HG02973 (cell line): ENCODE measurements around the gene SMARCA2.
A peak's percentile ranks its signal among the peaks of the same experiment; 100 is the strongest.
"Not testable (repeated sequence)": the region's sequence is repeated elsewhere in the genome, so short reads cannot be mapped to it uniquely, and the experiment has no call there.

Experiments used
- ATAC-seq: cut with Tn5 transposase; IDR thresholded peaks from one replicate; pipeline ENCODE4 v1.9.1; 2021; ENCODE audit warnings: moderate library complexity; ENCODE audit not compliant: unreplicated experiment

Gene SMARCA2

DNA sequence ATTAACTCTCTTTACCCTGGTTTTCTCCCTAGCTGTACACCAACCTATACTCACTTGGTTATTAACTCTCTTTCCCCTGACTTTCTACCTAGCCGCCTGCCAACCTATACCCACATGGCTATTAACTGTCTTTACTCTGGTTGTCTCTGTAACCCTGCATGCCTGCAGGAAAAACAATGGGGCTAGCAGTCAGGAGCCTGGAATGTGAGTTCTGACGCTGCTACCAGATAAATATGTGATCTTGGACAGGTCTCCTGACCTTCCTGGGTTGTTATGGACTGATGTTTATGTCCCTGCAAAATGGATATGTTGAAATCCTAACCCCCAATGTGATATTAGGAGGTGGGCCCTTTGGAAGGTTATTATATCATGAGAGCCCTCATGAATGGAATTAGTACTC lies 119.2 kb downstream of the SMARCA2 start:
- no peak for ATAC-seq

DNA sequence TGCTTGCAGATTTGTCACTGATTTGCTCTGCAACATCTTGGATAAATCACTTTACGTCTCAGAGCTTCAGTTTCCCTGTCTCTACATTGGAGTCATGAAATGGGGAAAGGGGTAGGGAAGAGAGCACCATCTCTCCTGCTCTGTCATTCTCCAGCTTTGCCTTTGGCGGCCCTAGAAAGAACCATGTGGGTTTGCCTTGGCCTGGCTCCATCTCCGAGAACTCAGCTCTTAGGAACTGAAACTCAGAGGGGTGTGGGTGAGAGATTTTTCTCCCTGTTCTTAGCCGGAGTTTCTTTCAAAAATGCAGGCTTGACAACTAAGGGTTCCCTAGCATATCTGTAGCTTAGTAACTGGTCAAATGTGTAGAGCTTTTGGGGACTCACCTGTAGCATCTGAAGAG lies 123.5 kb downstream of the SMARCA2 start:
- no peak for ATAC-seq

- no peak for ATAC-seq
Observed at GRCh38 chr9:2140600-2141223, 125.6 kb downstream of the SMARCA2 start.

DNA sequence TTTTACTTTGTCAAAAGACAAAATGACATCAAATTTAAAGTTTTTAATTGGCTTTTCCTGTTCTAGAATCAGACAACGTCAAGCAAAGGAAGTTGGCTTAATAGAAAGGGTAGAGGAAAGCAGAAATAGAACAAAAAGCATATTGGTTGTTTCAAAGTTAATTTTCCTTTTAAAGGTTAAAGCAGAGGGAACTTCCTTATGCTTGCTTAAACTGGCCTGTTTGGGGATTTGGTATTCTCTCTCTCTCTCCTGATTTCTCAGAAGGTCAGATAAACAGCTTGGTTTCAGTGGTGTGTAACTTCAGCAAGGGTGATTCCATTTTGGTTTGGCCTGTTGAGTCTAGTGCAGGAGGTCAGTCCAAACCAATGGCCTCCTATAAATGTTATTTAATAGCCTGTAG lies 127.1 kb downstream of the SMARCA2 start:
- no peak for ATAC-seq

GRCh38 chr9:2144619-2145018 lies 129.5 kb downstream of the SMARCA2 start:
- no peak for ATAC-seq

GRCh38 chr9:2145746-2146145 lies 130.6 kb downstream of the SMARCA2 start:
- no peak for ATAC-seq

DNA sequence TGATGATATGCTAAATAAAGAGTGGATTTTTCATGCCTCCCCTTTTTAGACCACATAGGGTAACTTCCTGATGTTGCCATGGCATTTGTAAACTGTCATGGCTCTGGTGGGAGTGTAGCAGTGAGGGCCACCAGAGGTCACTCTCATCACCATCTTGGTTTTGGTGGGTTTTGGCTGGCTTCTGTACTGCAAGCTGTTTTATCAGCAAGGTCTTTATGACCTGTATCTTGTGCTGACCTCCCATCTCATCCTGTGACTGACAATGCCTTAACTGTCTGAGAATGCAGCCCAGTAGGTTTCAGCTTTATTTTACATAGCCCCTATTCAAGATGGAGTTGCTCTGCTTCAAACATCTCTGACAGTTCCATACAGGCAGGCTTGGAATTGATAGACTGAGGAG lies 131.6 kb downstream of the SMARCA2 start:
- not testable (repeated sequence) for ATAC-seq

- ATAC-seq = no peak
Observed at GRCh38 chr9:2150338-2150737, 135.2 kb downstream of the SMARCA2 start.

GRCh38 chr9:2151171-2151570 lies 136.0 kb downstream of the SMARCA2 start:
- ATAC-seq = no peak

- no peak for ATAC-seq
Observed at GRCh38 chr9:2152966-2153629, 138.0 kb downstream of the SMARCA2 start.

DNA sequence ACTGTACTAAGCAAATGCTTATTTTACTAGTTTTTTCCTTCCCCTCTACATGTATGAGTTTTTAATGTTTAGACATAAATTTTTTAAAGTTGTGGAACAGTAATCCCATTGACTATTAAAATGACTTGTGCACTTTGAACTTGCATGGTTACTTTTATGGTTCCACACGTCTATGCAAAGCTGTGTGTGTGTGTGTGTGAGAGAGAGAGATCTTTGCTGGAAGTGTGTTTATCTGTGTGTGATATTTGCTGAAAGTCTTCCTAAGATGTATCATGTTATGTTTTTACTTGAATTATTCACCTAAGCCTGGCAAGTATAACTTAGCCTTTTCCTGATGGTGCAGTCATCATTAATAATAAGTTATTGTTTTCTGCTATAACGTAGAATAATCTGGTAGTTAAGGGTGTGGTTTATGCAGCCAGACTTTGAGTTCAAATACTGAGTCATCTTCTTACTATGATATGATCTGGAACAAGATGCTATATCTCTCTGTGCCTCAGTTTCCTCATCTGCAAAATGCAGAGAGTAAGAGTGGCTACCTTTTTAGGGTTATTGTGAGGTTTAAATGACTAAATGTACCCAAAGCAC lies 138.6 kb downstream of the SMARCA2 start:
- no peak for ATAC-seq

DNA sequence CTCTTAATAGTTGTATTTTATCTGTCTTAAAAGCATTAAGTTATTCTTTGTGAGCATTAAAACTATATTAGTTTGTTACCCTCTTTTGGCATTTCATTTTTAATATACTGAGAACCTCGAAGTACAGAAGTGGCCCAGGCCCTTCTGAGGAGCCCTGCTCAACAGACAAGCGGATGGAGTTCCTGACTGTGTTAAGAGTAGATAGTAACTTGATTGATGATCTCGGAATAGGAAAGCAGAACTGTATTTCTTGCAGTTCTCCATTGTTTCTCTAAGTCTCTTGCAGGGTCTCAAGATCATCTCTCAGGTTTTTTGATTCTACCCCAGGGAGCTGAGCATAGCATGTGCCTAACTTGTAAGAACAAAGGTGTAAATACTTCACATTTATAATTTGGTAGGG lies 139.6 kb downstream of the SMARCA2 start:
- no peak for ATAC-seq

DNA sequence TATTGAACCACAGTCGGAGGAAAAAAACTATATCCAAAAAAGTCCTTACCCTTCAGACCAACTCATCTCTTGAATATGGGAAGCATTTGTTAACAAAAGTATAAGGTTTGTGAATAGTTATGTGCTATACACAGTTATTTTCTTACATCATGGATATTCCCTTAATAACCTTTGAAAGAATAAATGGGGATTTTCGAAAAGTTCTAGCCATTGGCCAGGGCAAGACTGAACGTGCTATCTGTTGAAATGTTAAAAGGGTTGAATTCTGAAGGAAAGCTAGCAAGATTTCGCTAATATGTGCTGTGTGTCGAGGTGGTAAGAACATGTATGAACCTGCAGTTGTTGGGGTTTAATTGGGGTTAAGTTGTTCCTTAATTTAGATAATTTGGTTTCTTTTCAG lies 140.8 kb downstream of the SMARCA2 start:
- no peak for ATAC-seq

DNA sequence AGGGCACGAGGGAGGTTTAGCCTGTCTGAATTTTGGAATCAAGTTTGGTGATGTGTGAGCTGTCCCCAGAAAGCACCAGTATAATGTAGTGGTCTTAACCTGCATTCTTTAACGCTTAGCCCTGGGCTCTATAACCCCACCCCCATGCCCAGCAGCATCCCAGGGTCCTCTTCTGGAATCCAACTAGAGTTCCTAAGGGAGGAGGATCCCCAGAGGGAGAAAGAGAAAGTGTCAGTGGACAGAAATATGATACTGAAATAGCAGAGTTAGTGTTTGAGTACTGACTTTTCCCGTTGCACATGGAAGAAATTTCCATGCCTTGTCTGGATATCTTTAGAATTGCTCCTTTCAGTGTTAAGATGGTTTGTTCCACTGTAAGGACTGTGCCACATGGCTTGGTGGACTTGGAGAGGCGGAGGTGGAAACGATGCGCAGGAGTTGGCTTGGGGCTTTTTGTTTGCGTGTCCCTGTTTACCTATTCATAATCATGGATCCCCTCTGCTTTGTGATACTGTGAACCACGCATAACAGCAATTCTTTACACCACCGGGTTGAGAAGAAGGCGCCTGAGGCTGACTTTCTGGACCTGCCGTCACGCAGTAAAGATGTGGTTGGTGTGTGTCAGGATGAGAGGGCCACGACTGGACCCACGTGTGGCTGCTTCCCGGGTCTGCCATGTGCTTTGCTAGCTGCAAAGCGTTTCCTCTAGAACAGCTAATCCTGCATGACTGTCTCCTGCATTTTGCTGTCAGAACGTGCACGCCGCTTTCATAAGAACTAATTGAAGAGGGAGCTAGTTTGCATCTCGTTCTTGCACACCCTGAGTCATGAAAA lies 142.3 kb downstream of the SMARCA2 start:
- ATAC-seq = peak; percentile 64

- ATAC-seq = peak; percentile 57
Observed at GRCh38 chr9:2158111-2158610, 143.0 kb downstream of the SMARCA2 start.

DNA sequence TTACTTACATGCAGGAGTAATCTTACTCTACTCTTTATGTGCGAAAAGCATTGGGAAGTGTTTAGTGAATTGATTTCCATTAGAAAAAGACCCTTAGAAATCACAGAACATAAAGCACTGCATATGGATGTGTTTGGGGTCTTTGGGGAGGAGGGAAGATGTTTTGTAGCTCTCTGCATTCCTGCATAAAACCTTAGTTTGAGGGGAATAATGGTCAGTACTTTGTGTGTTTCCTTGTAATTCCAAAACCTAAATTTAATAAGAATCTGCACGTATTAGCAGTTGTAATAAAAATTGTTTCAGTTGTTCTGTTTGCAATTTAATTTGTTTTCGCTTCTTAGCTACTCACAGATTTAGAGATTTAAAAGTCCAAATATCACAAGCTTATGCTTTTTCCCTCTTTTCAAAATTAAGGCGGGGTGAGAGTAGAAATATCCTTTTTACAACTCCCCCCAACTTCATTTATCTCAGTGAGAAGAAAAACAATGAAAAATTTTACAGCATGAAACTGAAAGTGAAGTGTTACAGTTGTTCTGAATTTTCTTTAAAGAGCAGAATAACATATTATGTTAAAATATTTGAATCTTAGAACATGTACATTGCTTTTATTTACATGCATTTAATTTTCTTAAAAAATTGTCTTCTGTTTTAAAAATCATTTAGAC lies 143.8 kb downstream of the SMARCA2 start:
- no peak for ATAC-seq

GRCh38 chr9:2159521-2160454 lies 144.6 kb downstream of the SMARCA2 start:
- ATAC-seq = no peak

DNA sequence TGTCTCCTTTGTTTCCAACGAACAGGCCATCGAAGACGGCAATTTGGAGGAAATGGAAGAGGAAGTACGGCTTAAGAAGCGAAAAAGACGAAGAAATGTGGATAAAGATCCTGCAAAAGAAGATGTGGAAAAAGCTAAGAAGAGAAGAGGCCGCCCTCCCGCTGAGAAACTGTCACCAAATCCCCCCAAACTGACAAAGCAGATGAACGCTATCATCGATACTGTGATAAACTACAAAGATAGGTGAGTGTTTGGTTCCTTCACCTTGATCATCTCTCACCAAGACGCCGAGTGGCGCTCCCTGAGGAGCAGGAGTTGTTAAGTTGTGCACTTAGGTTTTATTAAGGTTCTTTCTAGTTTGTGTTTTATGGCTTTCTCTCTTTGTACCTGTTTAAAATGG lies 146.5 kb downstream of the SMARCA2 start:
- ATAC-seq = no peak

GRCh38 chr9:2163231-2163885 lies 148.2 kb downstream of the SMARCA2 start:
- no peak for ATAC-seq
